ENCODE measurements around the gene ITPRIPL2.

The ITPRIPL2 gene

GRCh38 chr16:19130385-19130784 lies 16.6 kb downstream of the ITPRIPL2 start:
- no peak for DNase-seq (ENCODE audit: low read depth)
- Histone ChIP-seq H3K9ac (ENCODE audit: low read length) (no peak overlapping the region), H3K9me3 (ENCODE audit: control insufficient read depth, low read length) (peaks cover 2% of the 10 kb centered on the region), H3K4me1 (ENCODE audit: control insufficient read depth, insufficient read depth, low read length) (peaks cover 19% of the 10 kb centered on the region), H3K36me3 (ENCODE audit: control insufficient read depth, insufficient read depth, low read length, severe bottlenecking) (no peaks in the 10 kb centered on the region), H3K4me3 (ENCODE audit: low read length) (no peak overlapping the region), H3K27me3 (replicated peaks; ENCODE audit: control insufficient read depth, insufficient read depth, low read length) (no peaks in the 10 kb centered on the region)

DNA sequence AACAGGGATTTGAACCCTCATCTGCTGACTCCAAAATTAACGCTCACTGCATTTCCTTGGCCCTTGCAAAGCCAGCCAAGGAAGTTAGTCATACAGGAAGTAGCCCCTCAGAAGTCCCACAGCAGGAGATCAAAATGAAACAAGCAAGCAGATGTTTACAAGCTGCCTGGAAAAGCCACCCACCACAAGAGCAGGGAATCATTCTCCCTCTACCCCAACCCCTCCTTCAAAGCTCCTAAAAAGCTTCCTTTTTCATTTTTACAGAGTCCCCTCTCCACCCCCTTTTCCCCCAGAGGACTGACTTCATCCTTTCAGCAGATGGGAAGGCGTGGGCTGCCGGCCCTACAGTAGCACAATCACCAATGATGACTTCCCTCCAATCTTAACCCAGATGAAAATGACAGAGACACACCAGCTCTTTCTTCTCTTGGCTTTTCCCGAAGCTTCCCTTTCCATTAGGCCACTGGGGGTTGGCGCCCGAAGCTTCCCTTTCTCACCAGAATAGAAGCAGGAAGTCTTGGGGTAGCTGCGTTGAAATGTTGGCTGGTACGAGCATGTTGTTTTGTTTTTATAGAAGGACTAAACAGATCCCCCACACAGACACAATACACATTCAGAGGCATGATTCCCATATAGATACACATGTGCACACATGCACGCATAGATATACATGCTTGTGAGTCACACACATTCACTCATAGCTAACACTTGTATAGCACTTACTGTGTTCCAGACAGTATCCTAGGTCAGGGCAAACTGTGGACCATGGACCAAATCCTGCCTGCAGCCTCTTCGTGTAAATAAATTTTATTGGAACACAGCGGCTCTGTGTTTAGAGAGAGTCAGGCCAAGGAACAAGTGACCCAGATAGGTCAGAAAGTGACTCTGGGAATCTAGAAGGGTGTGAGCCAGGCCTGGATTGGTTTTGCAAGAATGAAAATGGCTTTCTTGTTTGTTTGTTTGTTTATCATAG lies 17.4 kb downstream of the ITPRIPL2 start:
- H3K9me3 ChIP-seq (ENCODE audit: control insufficient read depth, low read length): peaks cover 2% of the 10 kb centered on the region
- peak overlapping the region; percentile 41 for H3K4me3 ChIP-seq (ENCODE audit: low read length)
- H3K9ac ChIP-seq (ENCODE audit: low read length): peak overlapping the region; percentile 44
- no peaks in the 10 kb centered on the region for H3K27me3 ChIP-seq (replicated peaks; ENCODE audit: control insufficient read depth, insufficient read depth, low read length)
- H3K4me1 ChIP-seq (ENCODE audit: control insufficient read depth, insufficient read depth, low read length): peaks cover 26% of the 10 kb centered on the region
- no peaks in the 10 kb centered on the region for H3K36me3 ChIP-seq (ENCODE audit: control insufficient read depth, insufficient read depth, low read length, severe bottlenecking)
- DNase-seq (ENCODE audit: low read depth): peak; percentile 42

DNA sequence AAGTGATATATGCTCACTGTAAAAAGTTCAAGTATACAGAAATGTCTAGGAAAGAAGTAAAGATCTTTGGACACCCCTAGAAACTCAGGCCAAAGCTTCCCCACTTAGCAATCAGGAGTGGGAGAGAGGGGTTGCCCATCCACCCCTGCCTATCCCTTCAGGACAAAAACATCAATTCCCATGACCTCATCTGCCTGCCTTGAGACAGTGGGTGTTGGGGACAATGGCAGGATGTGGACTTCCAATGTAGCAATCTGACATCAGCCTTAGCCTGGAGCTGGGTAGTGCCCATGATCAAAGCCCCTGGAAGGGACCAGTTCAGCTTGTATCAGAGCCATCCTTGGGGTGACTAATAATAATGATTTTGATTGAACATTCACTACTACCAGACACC lies 18.1 kb downstream of the ITPRIPL2 start:
- Histone ChIP-seq H3K9ac (ENCODE audit: low read length) (no peak overlapping the region), H3K36me3 (ENCODE audit: control insufficient read depth, insufficient read depth, low read length, severe bottlenecking) (no peaks in the 10 kb centered on the region), H3K9me3 (ENCODE audit: control insufficient read depth, low read length) (no peaks in the 10 kb centered on the region), H3K4me3 (ENCODE audit: low read length) (no peak overlapping the region), H3K4me1 (ENCODE audit: control insufficient read depth, insufficient read depth, low read length) (peaks cover 32% of the 10 kb centered on the region), H3K27me3 (replicated peaks; ENCODE audit: control insufficient read depth, insufficient read depth, low read length) (no peaks in the 10 kb centered on the region)
- no peak for DNase-seq (ENCODE audit: low read depth)

DNA sequence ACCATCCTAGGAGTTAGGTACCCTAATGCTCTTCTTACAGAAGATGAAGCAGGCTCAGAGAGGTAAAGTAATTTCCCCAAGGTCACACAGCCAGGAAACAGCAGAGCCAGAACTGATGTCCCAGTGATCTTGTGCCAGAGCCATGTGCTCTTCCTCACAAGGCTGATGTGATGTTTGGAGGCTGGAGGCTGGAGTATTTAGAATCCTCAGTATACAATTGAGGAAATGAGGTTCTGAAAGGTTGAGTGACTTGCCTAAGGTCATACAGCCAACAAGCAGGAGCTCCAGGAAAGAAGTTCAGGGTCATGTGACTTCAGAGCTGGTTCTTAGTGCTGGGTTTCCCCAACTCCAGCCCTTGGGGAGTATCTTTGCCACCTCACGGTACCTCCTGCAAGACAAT lies 18.5 kb downstream of the ITPRIPL2 start:
- peaks cover 37% of the 10 kb centered on the region for H3K4me1 ChIP-seq (ENCODE audit: control insufficient read depth, insufficient read depth, low read length)

DNA sequence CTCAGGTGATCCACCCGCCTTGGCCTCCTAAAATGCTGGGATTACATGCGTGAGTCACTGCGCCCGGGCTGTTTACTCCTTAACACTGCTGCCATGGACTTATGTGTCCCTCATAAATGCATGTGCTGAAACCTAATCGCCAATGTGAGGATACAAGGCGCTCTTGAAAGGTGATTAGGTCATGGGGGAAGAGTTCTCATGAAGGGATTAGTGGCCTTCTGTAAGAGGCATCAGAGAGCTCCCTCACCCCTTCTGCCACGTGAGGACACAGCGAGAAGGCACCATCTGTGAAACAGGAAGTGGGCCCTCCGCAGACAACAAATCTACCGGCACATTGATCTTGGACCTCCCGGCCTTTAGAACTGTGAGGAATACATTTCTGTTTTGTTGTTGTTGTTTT lies 19.1 kb downstream of the ITPRIPL2 start:
- Histone ChIP-seq H3K4me3 (ENCODE audit: low read length) (no peak overlapping the region), H3K36me3 (ENCODE audit: control insufficient read depth, insufficient read depth, low read length, severe bottlenecking) (no peaks in the 10 kb centered on the region), H3K9me3 (ENCODE audit: control insufficient read depth, low read length) (no peaks in the 10 kb centered on the region), H3K27me3 (replicated peaks; ENCODE audit: control insufficient read depth, insufficient read depth, low read length) (no peaks in the 10 kb centered on the region), H3K9ac (ENCODE audit: low read length) (no peak overlapping the region), H3K4me1 (ENCODE audit: control insufficient read depth, insufficient read depth, low read length) (peaks cover 43% of the 10 kb centered on the region)
- no peak for DNase-seq (ENCODE audit: low read depth)

More for the DNA sequence above, 18.5 kb downstream of the ITPRIPL2 start:
- H3K4me3 ChIP-seq (ENCODE audit: low read length): no peak overlapping the region
- H3K9me3 ChIP-seq (ENCODE audit: control insufficient read depth, low read length): no peaks in the 10 kb centered on the region
- no peaks in the 10 kb centered on the region for H3K27me3 ChIP-seq (replicated peaks; ENCODE audit: control insufficient read depth, insufficient read depth, low read length)
- DNase-seq (ENCODE audit: low read depth): no peak
- H3K36me3 ChIP-seq (ENCODE audit: control insufficient read depth, insufficient read depth, low read length, severe bottlenecking): no peaks in the 10 kb centered on the region
- H3K9ac ChIP-seq (ENCODE audit: low read length): no peak overlapping the region

GRCh38 chr16:19133600-19133999 lies 19.8 kb downstream of the ITPRIPL2 start:
- Histone ChIP-seq H3K4me3 (ENCODE audit: low read length) (no peak overlapping the region), H3K9ac (ENCODE audit: low read length) (no peak overlapping the region), H3K36me3 (ENCODE audit: control insufficient read depth, insufficient read depth, low read length, severe bottlenecking) (no peaks in the 10 kb centered on the region), H3K4me1 (ENCODE audit: control insufficient read depth, insufficient read depth, low read length) (peaks cover 50% of the 10 kb centered on the region), H3K9me3 (ENCODE audit: control insufficient read depth, low read length) (no peaks in the 10 kb centered on the region), H3K27me3 (replicated peaks; ENCODE audit: control insufficient read depth, insufficient read depth, low read length) (no peaks in the 10 kb centered on the region)
- DNase-seq (ENCODE audit: low read depth): no peak

DNA sequence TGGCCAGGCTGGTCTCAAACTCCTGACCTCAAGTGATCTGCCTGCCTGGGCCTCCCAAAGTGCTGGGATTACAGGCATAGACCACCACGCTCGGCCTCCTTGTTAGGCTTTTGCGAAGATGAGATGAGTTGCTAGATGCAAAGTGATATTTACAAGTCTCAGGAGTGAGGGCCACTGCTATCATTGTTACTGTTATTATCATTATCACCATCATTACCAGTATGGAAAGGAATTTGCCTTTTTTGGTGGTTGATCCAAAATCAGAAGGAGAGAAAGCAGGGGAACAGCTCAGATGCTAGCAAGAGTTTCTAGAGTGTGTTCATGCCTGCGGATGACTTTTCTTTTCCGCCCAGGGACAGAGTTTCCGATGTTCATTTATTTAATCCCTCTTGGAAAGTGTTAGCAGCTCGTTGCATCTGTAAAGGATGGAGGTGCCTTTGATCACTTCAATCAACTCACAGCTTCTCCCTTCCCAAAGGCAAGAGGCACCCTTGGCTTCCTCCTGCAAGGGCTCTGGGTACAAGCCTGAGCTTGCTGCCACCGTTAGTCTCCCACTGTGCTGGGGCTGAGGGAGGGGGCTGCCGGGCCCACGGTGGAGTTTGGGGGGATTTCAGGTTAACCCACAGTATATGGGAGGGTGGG lies 21.6 kb downstream of the ITPRIPL2 start:
- no peak overlapping the region for H3K4me3 ChIP-seq (ENCODE audit: low read length)
- peaks cover 64% of the 10 kb centered on the region for H3K4me1 ChIP-seq (ENCODE audit: control insufficient read depth, insufficient read depth, low read length)
- no peak for DNase-seq (ENCODE audit: low read depth)

DNA sequence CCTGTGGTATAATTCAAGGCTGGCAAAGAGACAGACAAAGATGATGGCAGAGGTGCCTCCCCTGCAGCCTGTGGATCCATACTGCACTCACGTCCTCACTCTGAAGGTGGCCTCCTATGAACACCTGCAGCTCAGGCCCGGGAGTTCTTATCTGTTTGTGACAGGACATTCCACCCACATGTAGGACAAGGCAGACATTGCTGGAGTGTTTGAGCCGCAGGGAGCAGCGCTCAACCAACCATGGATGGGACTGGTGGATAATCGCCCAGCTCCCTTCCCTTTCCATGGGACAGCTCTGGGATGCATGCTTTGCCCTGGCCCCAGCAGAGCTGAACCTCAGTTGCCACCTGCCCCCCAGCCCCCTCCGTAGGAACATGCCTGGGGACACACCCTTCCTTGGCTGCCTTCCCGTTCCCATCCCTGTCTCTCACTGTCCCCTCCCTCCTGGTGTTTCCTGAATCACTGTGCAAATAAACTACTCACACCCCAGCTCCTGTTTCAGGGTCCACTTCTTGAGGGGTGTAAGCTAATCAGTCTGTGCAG lies 22.2 kb downstream of the ITPRIPL2 start:
- H3K4me3 ChIP-seq (ENCODE audit: low read length): peak overlapping the region; percentile 31

More for the DNA sequence above, 21.6 kb downstream of the ITPRIPL2 start:
- no peaks in the 10 kb centered on the region for H3K36me3 ChIP-seq (ENCODE audit: control insufficient read depth, insufficient read depth, low read length, severe bottlenecking)
- no peak overlapping the region for H3K9ac ChIP-seq (ENCODE audit: low read length)
- no peaks in the 10 kb centered on the region for H3K27me3 ChIP-seq (replicated peaks; ENCODE audit: control insufficient read depth, insufficient read depth, low read length)
- no peaks in the 10 kb centered on the region for H3K9me3 ChIP-seq (ENCODE audit: control insufficient read depth, low read length)

DNA sequence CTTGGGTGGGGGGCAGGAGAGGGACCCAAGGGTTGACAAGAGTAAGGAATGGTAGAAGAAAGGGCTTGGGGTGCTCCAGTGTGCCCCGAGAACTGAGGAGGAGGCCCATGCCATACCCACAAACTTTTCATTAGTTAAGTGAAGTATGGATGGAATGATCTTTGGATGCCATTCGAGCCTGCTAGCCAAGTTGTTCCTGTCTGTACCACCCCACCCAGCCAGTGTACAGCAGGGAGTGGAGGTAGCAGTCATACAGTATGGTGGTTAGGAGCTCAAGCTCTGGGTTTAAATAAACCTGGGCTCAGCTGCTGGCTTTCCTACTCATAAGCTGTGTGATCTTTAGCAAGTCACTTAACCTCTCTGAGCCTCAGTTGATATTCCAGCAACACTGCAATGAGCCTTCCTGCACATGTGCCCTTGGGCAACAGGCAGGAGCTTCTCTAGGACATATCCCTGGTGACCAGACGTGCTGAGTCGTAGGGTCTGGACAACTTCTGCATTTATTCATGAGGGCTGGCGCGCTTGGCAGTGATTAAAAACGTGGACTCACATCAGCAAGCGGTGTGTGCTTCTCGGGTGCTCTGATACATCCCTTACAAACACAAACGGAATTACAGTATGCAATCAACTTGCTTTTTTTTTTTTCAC lies 22.9 kb downstream of the ITPRIPL2 start:
- H3K9me3 ChIP-seq (ENCODE audit: control insufficient read depth, low read length): no peaks in the 10 kb centered on the region
- H3K27me3 ChIP-seq (replicated peaks; ENCODE audit: control insufficient read depth, insufficient read depth, low read length): no peaks in the 10 kb centered on the region
- peaks cover 57% of the 10 kb centered on the region for H3K4me1 ChIP-seq (ENCODE audit: control insufficient read depth, insufficient read depth, low read length)
- H3K36me3 ChIP-seq (ENCODE audit: control insufficient read depth, insufficient read depth, low read length, severe bottlenecking): no peaks in the 10 kb centered on the region
- DNase-seq (ENCODE audit: low read depth): no peak
- peak overlapping the region; percentile 63 for H3K9ac ChIP-seq (ENCODE audit: low read length)
- H3K4me3 ChIP-seq (ENCODE audit: low read length): peak overlapping the region; percentile 31

More for the DNA sequence above, 22.2 kb downstream of the ITPRIPL2 start:
- no peak for DNase-seq (ENCODE audit: low read depth)
- H3K36me3 ChIP-seq (ENCODE audit: control insufficient read depth, insufficient read depth, low read length, severe bottlenecking): no peaks in the 10 kb centered on the region
- H3K4me1 ChIP-seq (ENCODE audit: control insufficient read depth, insufficient read depth, low read length): peaks cover 64% of the 10 kb centered on the region
- H3K27me3 ChIP-seq (replicated peaks; ENCODE audit: control insufficient read depth, insufficient read depth, low read length): no peaks in the 10 kb centered on the region
- no peaks in the 10 kb centered on the region for H3K9me3 ChIP-seq (ENCODE audit: control insufficient read depth, low read length)
- no peak overlapping the region for H3K9ac ChIP-seq (ENCODE audit: low read length)

GRCh38 chr16:19137201-19138128 lies 23.7 kb downstream of the ITPRIPL2 start:
- H3K9ac ChIP-seq (ENCODE audit: low read length): peak overlapping the region; percentile 63
- H3K9me3 ChIP-seq (ENCODE audit: control insufficient read depth, low read length): no peaks in the 10 kb centered on the region
- peak overlapping the region; percentile 31 for H3K4me3 ChIP-seq (ENCODE audit: low read length)
- H3K36me3 ChIP-seq (ENCODE audit: control insufficient read depth, insufficient read depth, low read length, severe bottlenecking): no peaks in the 10 kb centered on the region
- H3K27me3 ChIP-seq (replicated peaks; ENCODE audit: control insufficient read depth, insufficient read depth, low read length): no peaks in the 10 kb centered on the region
- DNase-seq (ENCODE audit: low read depth): no peak
- H3K4me1 ChIP-seq (ENCODE audit: control insufficient read depth, insufficient read depth, low read length): peaks cover 53% of the 10 kb centered on the region

Data from adipocyte (in vitro differentiated cells).